CD4-positive, alpha-beta T cell treated with Interleukin-10 for 1 hour (primary cell): ENCODE data around the gene NCSTN.

Experiments used
- DNase-seq: peaks from one replicate; pipeline ENCODE4 v3.0.0-alpha.2; 2020

NCSTN gene

GRCh38 chr1:160353223-160353622, 10.0 kb downstream of the NCSTN start:
- DNase-seq = no peak

GRCh38 chr1:160354388-160354985, 11.3 kb downstream of the NCSTN start:
- peak; percentile 29 for DNase-seq

- no peak for DNase-seq
Observed at GRCh38 chr1:160357286-160358002, 14.3 kb downstream of the NCSTN start.

GRCh38 chr1:160358073-160358472, 14.9 kb downstream of the NCSTN start:
- no peak for DNase-seq

GRCh38 chr1:160359559-160360226, 16.5 kb downstream of the NCSTN start:
- no peak for DNase-seq

GRCh38 chr1:160360227-160360695, 17.1 kb downstream of the NCSTN start:
- DNase-seq = no peak

GRCh38 chr1:160361199-160361598, 18.0 kb downstream of the NCSTN start:
- DNase-seq = no peak

- no peak for DNase-seq
Observed at GRCh38 chr1:160361814-160362167, 18.6 kb downstream of the NCSTN start.

- no peak for DNase-seq
Observed at GRCh38 chr1:160362168-160362957, 19.2 kb downstream of the NCSTN start.

DNA sequence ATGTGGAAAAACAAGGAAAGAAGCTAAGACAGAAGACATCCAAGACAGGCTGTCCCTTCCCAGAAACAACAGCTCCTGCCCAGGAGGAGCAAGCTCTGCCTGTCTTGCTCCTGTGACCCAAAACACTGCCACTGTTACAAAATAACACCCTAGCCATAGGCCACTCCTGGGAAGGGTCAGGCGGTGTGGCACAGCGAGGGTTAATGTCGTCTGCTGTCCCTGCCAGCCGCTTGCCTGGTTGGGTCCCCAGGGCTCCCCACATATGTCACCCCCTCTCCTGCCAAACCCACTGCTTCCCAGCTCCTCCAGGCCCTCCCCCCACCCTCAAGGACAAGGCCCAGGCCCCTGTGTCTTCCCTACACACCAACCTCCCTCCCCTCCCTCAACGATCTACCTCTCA, 19.8 kb downstream of the NCSTN start:
- no peak for DNase-seq

DNA sequence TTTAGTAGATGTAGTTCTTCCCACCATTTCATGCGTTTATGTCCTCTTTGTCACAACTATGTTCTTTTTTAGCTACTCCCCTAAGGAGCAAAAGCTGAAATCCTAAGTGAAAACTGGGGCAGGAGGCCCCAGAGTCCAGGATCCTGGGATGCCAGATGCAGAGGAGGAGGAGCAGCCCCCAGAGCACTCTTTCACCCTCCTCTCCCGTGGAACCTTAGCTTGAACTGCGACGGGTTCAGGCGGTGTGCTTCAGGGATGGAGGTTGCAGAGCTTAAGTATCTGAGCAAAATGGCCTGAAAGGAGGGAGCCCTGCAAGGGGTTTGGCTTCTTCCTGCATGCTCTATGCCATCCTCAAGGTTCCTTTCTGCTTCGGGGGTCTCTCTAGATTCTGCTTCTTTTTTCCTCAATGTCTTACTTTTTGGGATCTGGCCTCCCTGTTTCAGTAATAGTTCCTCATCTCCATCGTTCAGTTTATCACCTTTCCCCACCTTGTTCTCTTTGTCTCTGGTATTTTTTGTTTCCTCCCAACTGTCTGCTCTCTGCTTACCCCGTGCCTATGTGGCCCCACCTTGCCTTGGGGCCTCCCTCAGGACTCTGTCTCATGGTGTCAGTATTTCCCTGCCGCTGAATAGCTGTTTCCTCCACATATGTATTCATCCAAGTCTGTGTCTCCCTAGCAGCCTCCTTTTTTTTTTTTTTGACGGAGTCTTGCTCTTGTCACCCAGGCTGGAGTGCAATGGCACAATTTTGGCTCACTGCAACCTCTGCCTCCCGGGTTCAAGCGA, 21.0 kb downstream of the NCSTN start:
- DNase-seq = no peak

- DNase-seq = no peak
Observed at GRCh38 chr1:160365325-160365724, 22.1 kb downstream of the NCSTN start.

DNA sequence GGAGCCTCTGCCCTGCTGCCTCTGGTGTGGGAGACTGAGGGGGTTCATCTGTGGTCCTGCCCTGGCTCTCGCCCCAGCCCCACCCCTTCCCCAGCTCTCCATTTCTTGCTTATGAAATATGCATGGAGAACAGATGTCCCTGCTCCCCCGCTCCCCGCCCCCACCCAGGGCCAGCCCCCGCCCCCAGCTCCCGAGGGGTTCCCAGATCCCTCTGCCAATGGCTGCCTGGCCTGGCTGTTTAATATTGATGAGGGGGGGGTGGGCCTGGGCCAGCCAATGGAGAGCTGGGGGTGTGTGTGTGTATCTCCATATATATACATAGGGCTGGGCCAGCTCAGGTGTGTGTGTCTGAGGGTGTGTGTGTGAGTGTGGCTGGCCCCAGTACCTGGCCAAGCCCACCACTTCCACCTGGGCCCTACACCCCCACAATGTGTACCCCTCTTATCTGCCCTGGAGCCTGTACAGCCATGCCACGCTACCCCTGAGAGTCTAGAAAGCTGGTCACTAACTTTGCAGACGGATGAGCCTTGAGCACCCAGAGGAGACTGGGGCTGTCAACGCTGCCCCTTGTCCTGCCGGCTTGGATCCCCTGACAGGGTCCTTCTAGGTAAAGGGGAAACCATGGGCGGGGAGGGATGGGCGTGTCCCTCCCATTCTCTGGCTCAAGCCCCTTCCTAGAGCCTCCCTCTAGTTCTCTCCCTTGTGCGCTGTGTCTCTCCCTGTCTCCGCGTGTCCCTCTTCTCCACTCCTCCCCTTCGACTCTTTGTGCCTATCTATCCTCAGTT, 23.7 kb downstream of the NCSTN start, which contains the start of gene NHLH1:
Gene NHLH1 (plus strand): TSS at position 341 of the 785 bp plus-strand sequence. CDS start 3,661 bp downstream, outside the sequence.
- no peak for DNase-seq

DNA sequence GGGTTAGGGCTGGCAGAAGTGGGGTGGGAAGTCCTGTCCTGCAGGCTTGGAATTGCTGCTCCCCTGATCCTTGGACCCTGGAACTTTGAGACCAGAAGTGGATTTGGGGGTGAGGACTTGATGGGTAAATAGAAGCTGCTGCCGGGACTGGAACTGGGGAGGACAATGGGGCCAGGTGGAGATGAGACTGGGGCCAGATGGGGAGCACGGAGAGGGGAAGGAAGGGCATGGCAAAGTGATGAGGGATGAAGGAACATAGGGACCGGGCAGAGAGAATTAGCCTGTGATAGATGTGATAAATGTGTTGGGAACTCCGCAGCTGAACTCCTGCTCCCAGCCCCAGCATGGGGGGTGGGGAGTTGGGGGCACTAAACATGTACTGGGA, 24.3 kb downstream of the NCSTN start:
- DNase-seq = no peak

GRCh38 chr1:160367934-160368923, 25.0 kb downstream of the NCSTN start:
- no peak for DNase-seq

GRCh38 chr1:160369087-160369486, 25.9 kb downstream of the NCSTN start:
- DNase-seq = no peak

- no peak for DNase-seq
Observed at GRCh38 chr1:160370561-160371345, 27.6 kb downstream of the NCSTN start.

- no peak for DNase-seq
Observed at GRCh38 chr1:160371346-160371631, 28.1 kb downstream of the NCSTN start.

DNA sequence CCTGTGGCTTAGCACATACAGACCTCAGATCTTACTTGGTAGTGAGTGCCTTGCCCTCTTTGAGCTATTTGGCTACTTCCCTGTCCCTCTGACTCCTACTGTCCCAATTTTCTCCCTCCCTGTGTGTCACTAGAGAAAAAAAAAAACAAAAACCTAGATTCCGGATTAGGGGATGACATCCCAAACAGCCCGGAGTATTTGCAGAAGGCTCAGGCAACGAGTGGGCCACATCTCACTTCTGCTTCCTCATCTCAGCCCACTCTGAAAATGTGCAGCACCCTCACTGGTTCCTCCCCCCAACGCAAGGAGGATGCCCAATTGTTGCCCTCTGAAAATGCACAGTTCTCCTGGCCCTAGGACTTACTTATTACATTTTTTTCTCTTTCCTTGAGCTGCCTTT, 28.6 kb downstream of the NCSTN start:
- DNase-seq = no peak

GRCh38 chr1:160373696-160374095, 30.5 kb downstream of the NCSTN start:
- no peak for DNase-seq
